OCI-LY3 (cell line): ENCODE results near the gene MSX2.

Source experiments
- H2AFZ ChIP-seq: fragments of 200-600, 300-600 bp; shearing (Covaris generic); 2 replicates; pipeline ENCODE4 v1.6.0; 2014; ENCODE audit warnings: antibody characterized with exemption, low read depth, low read length
- H3K27ac ChIP-seq: fragments of 200-600, 300-600 bp; sonication (generic); 2 replicates; pipeline ENCODE4 v1.5.1; 2014; ENCODE audit warnings: mild to moderate bottlenecking, low read length, moderate library complexity, mixed read lengths
- H3K27me3 ChIP-seq: fragments of 200-600, 300-600 bp; sonication (generic); 2 replicates; pipeline ENCODE4 v1.6.1; 2014; ENCODE audit warnings: low read depth, low read length, mixed read lengths
- H3K36me3 ChIP-seq: fragments of 200-600, 300-600 bp; sonication (generic); replicated peaks from 2 replicates; pipeline ENCODE3; 2014; ENCODE audit warnings: low read depth, low read length, mixed read lengths
- H3K4me1 ChIP-seq: fragments of 300-600, 200-600 bp; sonication (generic); 2 replicates; pipeline ENCODE4 v1.6.1; 2014; ENCODE audit warnings: low read length, mixed read lengths
- H3K4me2 ChIP-seq: fragments of 200-600, 300-600 bp; sonication (generic); 2 replicates; pipeline ENCODE4 v1.6.1; 2014; ENCODE audit warnings: low read length, mixed read lengths
- H3K4me3 ChIP-seq: fragments of 300-600, 200-600 bp; sonication (generic); 2 replicates; pipeline ENCODE4 v1.5.1; 2014; ENCODE audit warnings: antibody characterized with exemption, mild to moderate bottlenecking, low read length, moderate library complexity
- H3K79me2 ChIP-seq: fragments of 300-600, 200-600 bp; shearing (Covaris generic); 2 replicates; pipeline ENCODE4 v1.6.1; 2014; ENCODE audit warnings: mild to moderate bottlenecking, low read length, mixed read lengths
- H3K9ac ChIP-seq: fragments of 300-600, 200-600 bp; shearing (Covaris generic); 2 replicates; pipeline ENCODE4 v1.6.0; 2014; ENCODE audit warnings: mild to moderate bottlenecking, low read length, moderate library complexity
- H3K9me3 ChIP-seq: fragments of 200-600, 300-600 bp; shearing (Covaris generic); 2 replicates; pipeline ENCODE4 v1.6.1; 2014; ENCODE audit warnings: low read length, mixed read lengths; ENCODE audit not compliant: insufficient read depth
- H4K20me1 ChIP-seq: fragments of 200-600, 300-600 bp; sonication (generic); 2 replicates; pipeline ENCODE4 v1.6.1; 2016; ENCODE audit warnings: low read length, mixed read lengths; ENCODE audit not compliant: insufficient read depth
- EZH2phosphoT487 ChIP-seq: fragments of 200-600 bp; shearing (Covaris generic); IDR thresholded peaks from 2 replicates; pipeline ENCODE4 v1.6.1; 2018; ENCODE audit warnings: antibody characterized with exemption, mixed run types, low read depth
- TF ChIP-seq, protein P1 (sequence below): fragments of 200-600, 300-600 bp; sonication (generic); IDR thresholded peaks from 2 replicates; pipeline ENCODE4 v1.5.1; 2014; ENCODE audit warnings: antibody characterized with exemption, low read length, low read depth

MSX2 gene

GRCh38 chr5:174737330-174737729, 12.9 kb downstream of the MSX2 start:
- no peak overlapping the region for H3K27ac ChIP-seq
- no peaks in the 10 kb centered on the region for H3K79me2 ChIP-seq
- H2AFZ ChIP-seq: no peak overlapping the region
- H3K36me3 ChIP-seq: no peaks in the 10 kb centered on the region
- H3K9ac ChIP-seq: no peak overlapping the region
- H3K4me3 ChIP-seq: no peak overlapping the region
- no peaks in the 10 kb centered on the region for H3K9me3 ChIP-seq
- H4K20me1 ChIP-seq: no peaks in the 10 kb centered on the region
- no peaks in the 10 kb centered on the region for H3K4me1 ChIP-seq
- no peak for TF ChIP-seq EZH2phosphoT487
- TF ChIP-seq, protein P1, sequence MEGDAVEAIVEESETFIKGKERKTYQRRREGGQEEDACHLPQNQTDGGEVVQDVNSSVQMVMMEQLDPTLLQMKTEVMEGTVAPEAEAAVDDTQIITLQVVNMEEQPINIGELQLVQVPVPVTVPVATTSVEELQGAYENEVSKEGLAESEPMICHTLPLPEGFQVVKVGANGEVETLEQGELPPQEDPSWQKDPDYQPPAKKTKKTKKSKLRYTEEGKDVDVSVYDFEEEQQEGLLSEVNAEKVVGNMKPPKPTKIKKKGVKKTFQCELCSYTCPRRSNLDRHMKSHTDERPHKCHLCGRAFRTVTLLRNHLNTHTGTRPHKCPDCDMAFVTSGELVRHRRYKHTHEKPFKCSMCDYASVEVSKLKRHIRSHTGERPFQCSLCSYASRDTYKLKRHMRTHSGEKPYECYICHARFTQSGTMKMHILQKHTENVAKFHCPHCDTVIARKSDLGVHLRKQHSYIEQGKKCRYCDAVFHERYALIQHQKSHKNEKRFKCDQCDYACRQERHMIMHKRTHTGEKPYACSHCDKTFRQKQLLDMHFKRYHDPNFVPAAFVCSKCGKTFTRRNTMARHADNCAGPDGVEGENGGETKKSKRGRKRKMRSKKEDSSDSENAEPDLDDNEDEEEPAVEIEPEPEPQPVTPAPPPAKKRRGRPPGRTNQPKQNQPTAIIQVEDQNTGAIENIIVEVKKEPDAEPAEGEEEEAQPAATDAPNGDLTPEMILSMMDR: no peak
- no peaks in the 10 kb centered on the region for H3K27me3 ChIP-seq
- no peak overlapping the region for H3K4me2 ChIP-seq

DNA sequence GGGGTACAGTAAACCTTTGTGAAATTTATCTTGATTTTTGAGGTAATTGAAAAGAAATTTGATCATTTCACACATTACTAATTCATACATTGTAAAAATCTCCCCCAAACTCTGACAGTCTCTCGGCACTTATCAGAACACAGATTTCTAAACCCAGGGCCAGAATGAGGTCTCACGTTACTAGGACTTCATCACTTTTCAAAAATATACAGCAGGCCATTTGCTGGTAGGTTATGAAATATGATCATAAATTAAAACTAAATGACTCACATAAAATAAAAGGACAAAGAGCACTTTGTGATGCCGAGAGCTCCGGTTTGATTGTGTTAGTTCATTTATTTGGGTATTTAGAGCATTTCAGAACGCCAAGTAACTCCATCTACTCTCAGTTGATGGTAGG, 17.0 kb downstream of the MSX2 start:
- TF ChIP-seq, protein P1: no peak
- TF ChIP-seq EZH2phosphoT487: no peak
- H4K20me1 ChIP-seq: no peaks in the 10 kb centered on the region
- H3K79me2 ChIP-seq: no peaks in the 10 kb centered on the region
- no peaks in the 10 kb centered on the region for H3K36me3 ChIP-seq
- H3K9ac ChIP-seq: no peak overlapping the region
- no peak overlapping the region for H3K27ac ChIP-seq
- no peak overlapping the region for H2AFZ ChIP-seq
- H3K27me3 ChIP-seq: 0 out of 2 replicates have a peak, but pooled peaks cover 11% of the 10 kb centered on the region
- H3K4me1 ChIP-seq: no peaks in the 10 kb centered on the region
- no peak overlapping the region for H3K4me2 ChIP-seq
- H3K9me3 ChIP-seq: no peaks in the 10 kb centered on the region
- H3K4me3 ChIP-seq: no peak overlapping the region

- H3K27me3 ChIP-seq: 0 out of 2 replicates have a peak, but pooled peaks cover 11% of the 10 kb centered on the region
- H2AFZ ChIP-seq: no peak overlapping the region
- H4K20me1 ChIP-seq: no peaks in the 10 kb centered on the region
- H3K36me3 ChIP-seq: no peaks in the 10 kb centered on the region
- TF ChIP-seq EZH2phosphoT487: no peak
- TF ChIP-seq, protein P1: no peak
- no peaks in the 10 kb centered on the region for H3K4me1 ChIP-seq
- H3K9ac ChIP-seq: no peak overlapping the region
- H3K27ac ChIP-seq: no peak overlapping the region
- H3K9me3 ChIP-seq: no peaks in the 10 kb centered on the region
- no peak overlapping the region for H3K4me3 ChIP-seq
- no peaks in the 10 kb centered on the region for H3K79me2 ChIP-seq
- no peak overlapping the region for H3K4me2 ChIP-seq
These were observed 20.5 kb downstream of the MSX2 start for GRCh38 chr5:174744896-174745295.

DNA sequence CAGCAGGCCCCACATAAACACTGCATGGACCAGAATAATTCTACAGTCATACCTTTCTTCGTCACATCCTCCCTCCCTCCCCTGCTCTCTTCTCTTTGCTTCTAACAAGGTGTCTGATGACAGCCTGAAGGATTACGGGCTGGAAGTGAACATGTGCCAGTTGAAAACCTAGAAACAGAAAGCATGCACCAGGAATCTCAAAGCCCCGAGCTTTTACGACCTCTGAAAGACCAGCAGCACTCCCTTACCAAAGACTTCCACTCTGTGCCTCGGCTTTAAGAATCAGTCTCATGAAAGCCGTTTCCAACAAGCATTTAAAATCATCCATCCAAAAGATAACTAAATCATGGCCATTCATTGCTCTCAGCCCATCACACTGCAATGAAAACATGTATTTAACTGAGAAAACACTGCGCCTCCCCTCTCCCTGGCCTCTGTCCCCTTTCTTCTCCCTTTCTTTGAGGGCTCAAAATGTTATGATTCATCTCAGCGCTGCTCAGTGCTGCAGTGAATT, 21.3 kb downstream of the MSX2 start:
- Histone ChIP-seq H2AFZ (no peak overlapping the region), H3K4me2 (no peak overlapping the region), H3K27me3 (0 out of 2 replicates have a peak, but pooled peaks cover 11% of the 10 kb centered on the region), H3K4me1 (no peaks in the 10 kb centered on the region), H3K79me2 (no peaks in the 10 kb centered on the region), H3K4me3 (no peak overlapping the region), H3K9ac (no peak overlapping the region), H3K36me3 (no peaks in the 10 kb centered on the region), H3K27ac (no peak overlapping the region), H3K9me3 (no peaks in the 10 kb centered on the region), H4K20me1 (no peaks in the 10 kb centered on the region)
- TF ChIP-seq, protein P1: no peak
- TF ChIP-seq EZH2phosphoT487: no peak
